NCI-H510A (cell line): ENCODE data around the gene SGPL1.

Experiments used
- DNase-seq: peaks from one replicate; lab custom pipeline; 2025; lab: John Stamatoyannopoulos, UW

Gene SGPL1

GRCh38 chr10:70810967-70811366, 4.8 kb upstream of the SGPL1 start:
- DNase-seq, result no peak

GRCh38 chr10:70811881-70812280, 3.9 kb upstream of the SGPL1 start:
- no peak for DNase-seq

GRCh38 chr10:70812814-70813213, 2.9 kb upstream of the SGPL1 start:
- no peak for DNase-seq

- DNase-seq, result no peak
Measured at GRCh38 chr10:70814126-70814525, 1.6 kb upstream of the SGPL1 start.

GRCh38 chr10:70816220-70816894, 609 bp downstream of the SGPL1 start:
- DNase-seq, result peak; percentile 73

GRCh38 chr10:70820976-70821750, 5.4 kb downstream of the SGPL1 start:
- no peak for DNase-seq

- no peak for DNase-seq
Measured at GRCh38 chr10:70822076-70822820, 6.5 kb downstream of the SGPL1 start.

- DNase-seq, result no peak
Measured at GRCh38 chr10:70827086-70827757, 11.5 kb downstream of the SGPL1 start.

GRCh38 chr10:70828923-70829322, 13.2 kb downstream of the SGPL1 start:
- DNase-seq, result no peak

GRCh38 chr10:70829543-70829942, 13.8 kb downstream of the SGPL1 start:
- DNase-seq, result no peak

- DNase-seq, result no peak
Measured at GRCh38 chr10:70830164-70830563, 14.4 kb downstream of the SGPL1 start.

GRCh38 chr10:70832221-70832620, 16.5 kb downstream of the SGPL1 start:
- no peak for DNase-seq

GRCh38 chr10:70832852-70833528, 17.2 kb downstream of the SGPL1 start:
- DNase-seq, result no peak

- no peak for DNase-seq
Measured at GRCh38 chr10:70833601-70834000, 17.9 kb downstream of the SGPL1 start.

- no peak for DNase-seq
Measured at GRCh38 chr10:70834021-70834420, 18.3 kb downstream of the SGPL1 start.

- no peak for DNase-seq
Measured at GRCh38 chr10:70834441-70835151, 18.8 kb downstream of the SGPL1 start.

GRCh38 chr10:70836319-70836718, 20.6 kb downstream of the SGPL1 start:
- no peak for DNase-seq

GRCh38 chr10:70837660-70838059, 21.9 kb downstream of the SGPL1 start:
- no peak for DNase-seq

GRCh38 chr10:70838270-70838805, 22.6 kb downstream of the SGPL1 start:
- no peak for DNase-seq

GRCh38 chr10:70840836-70841235, 25.1 kb downstream of the SGPL1 start:
- no peak for DNase-seq

GRCh38 chr10:70843333-70843732, 27.6 kb downstream of the SGPL1 start:
- no peak for DNase-seq
